Measurements from ENCODE around the gene KRT17.
"Not testable (repeated sequence)": the region's sequence is repeated elsewhere in the genome, so short reads cannot be mapped to it uniquely, and the experiment has no call there.

The KRT17 gene

GRCh38 chr17:41589301-41589700 lies 35.1 kb downstream of the KRT17 start:
- no peak for DNase-seq

- no peak for DNase-seq
Observed at GRCh38 chr17:41588126-41588810, 36.1 kb downstream of the KRT17 start.

GRCh38 chr17:41586863-41587495 lies 37.4 kb downstream of the KRT17 start, which contains the start of gene KRT14:
KRT14 (minus strand) TSS chr17:41586895; CDS start chr17:41586834, 61 bp downstream.
- DNase-seq, result no peak

GRCh38 chr17:41585301-41586056 lies 38.9 kb downstream of the KRT17 start:
- no peak for DNase-seq

- not testable (repeated sequence) for DNase-seq
Observed at GRCh38 chr17:41584331-41584927, 39.9 kb downstream of the KRT17 start.

GRCh38 chr17:41583137-41584127 lies 40.9 kb downstream of the KRT17 start:
- DNase-seq, result no peak

GRCh38 chr17:41582061-41582968 lies 42.1 kb downstream of the KRT17 start:
- not testable (repeated sequence) for DNase-seq

- no peak for DNase-seq
Observed at GRCh38 chr17:41581366-41582060, 42.9 kb downstream of the KRT17 start.

- DNase-seq, result no peak
Observed at GRCh38 chr17:41580687-41581365, 43.5 kb downstream of the KRT17 start.

GRCh38 chr17:41580244-41580575 lies 44.2 kb downstream of the KRT17 start:
- no peak for DNase-seq

GRCh38 chr17:41579484-41580243 lies 44.7 kb downstream of the KRT17 start:
- DNase-seq, result no peak

- DNase-seq, result no peak
Observed at GRCh38 chr17:41578971-41579370, 45.4 kb downstream of the KRT17 start.

- no peak for DNase-seq
Observed at GRCh38 chr17:41578538-41578937, 45.8 kb downstream of the KRT17 start.

GRCh38 chr17:41576740-41577139 lies 47.6 kb downstream of the KRT17 start:
- not testable (repeated sequence) for DNase-seq

- DNase-seq, result no peak
Observed at GRCh38 chr17:41575336-41575735, 49.0 kb downstream of the KRT17 start.

- DNase-seq, result no peak
Observed at GRCh38 chr17:41571561-41572434, 52.6 kb downstream of the KRT17 start, which contains the start of gene KRT9. KRT9 (minus strand) TSS chr17:41572059; CDS start chr17:41571992, 67 bp downstream.
